HL-60 (cell line): ENCODE data around the gene ABHD16B.

Experiments used
- DNase-seq, 2 experiments: peaks; one replicate each; pipeline ENCODE4 v3.0.0-alpha.2; 2010 to 2020; ENCODE audit warnings: low read depth in 1 of 2, low spot score in 1 of 2
- H3K27ac ChIP-seq: fragments of 250-450 bp; sonication (Bioruptor Pico); replicated peaks from 2 replicates; pipeline ENCODE4 v1.5.1; 2020; ENCODE audit warnings: mild to moderate bottlenecking, moderate library complexity
- H3K27me3 ChIP-seq: fragments of 250-450 bp; sonication (Bioruptor Pico); 2 replicates; pipeline ENCODE4 v1.5.1; 2021; ENCODE audit warnings: mild to moderate bottlenecking, moderate library complexity; ENCODE audit not compliant: insufficient read depth, poor library complexity, severe bottlenecking
- H3K4me3 ChIP-seq: replicated peaks from 2 replicates; pipeline ENCODE4 v1.5.1; 2011; ENCODE audit warnings: mild to moderate bottlenecking, control low read depth, low read length; ENCODE audit not compliant: insufficient read depth
- GABPA ChIP-seq: IDR thresholded peaks from 2 replicates; pipeline ENCODE4 v1.6.1; 2012; ENCODE audit warnings: low read depth
- POLR2AphosphoS5 ChIP-seq: IDR thresholded peaks from 2 replicates; pipeline ENCODE4 v1.6.1; 2012; ENCODE audit warnings: low read depth
- REST ChIP-seq: IDR thresholded peaks from 2 replicates; pipeline ENCODE4 v1.6.1; 2012; ENCODE audit warnings: low read depth; ENCODE audit not compliant: insufficient replicate concordance
- SPI1 ChIP-seq: IDR thresholded peaks from 2 replicates; pipeline ENCODE4 v1.6.1; 2012; ENCODE audit warnings: low read depth, mild to moderate bottlenecking, borderline replicate concordance
- TF ChIP-seq, protein P1 (sequence below): IDR thresholded peaks from one replicate; pipeline ENCODE4 v1.5.1; 2011; ENCODE audit warnings: low read length, control low read depth, inconsistent platforms; ENCODE audit not compliant: insufficient read depth

Gene ABHD16B

DNA sequence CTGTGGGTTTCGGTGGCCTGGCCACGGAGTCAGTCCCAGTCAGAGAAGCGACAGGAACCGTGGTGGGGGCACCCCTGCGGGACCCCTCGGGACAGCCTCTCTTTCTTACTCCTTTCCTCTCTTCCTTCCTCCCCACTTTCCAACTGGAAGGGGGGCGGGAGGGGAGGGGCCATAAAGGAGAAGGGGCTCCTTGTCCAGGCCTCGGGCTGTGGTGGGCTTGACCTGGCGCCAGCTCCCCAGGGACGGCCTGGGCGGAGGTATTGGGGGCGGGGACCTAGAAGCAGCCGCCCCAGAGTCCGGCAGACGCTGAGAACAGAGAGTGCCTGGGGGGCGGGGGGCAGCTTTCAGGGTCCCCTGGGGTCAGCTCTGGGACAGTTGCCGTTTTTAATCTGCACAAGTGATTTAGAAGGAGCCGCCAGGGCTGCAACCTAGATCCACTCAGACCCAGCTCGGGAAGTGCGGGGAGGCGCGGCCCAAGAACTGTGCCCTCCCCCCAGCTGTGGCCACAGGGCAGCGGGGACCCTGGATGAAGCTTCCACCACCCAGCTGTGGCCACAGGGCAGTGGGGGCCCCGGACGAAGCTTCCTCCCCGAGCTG lies 6.4 kb upstream of the ABHD16B start:
- TF ChIP-seq, protein P1, sequence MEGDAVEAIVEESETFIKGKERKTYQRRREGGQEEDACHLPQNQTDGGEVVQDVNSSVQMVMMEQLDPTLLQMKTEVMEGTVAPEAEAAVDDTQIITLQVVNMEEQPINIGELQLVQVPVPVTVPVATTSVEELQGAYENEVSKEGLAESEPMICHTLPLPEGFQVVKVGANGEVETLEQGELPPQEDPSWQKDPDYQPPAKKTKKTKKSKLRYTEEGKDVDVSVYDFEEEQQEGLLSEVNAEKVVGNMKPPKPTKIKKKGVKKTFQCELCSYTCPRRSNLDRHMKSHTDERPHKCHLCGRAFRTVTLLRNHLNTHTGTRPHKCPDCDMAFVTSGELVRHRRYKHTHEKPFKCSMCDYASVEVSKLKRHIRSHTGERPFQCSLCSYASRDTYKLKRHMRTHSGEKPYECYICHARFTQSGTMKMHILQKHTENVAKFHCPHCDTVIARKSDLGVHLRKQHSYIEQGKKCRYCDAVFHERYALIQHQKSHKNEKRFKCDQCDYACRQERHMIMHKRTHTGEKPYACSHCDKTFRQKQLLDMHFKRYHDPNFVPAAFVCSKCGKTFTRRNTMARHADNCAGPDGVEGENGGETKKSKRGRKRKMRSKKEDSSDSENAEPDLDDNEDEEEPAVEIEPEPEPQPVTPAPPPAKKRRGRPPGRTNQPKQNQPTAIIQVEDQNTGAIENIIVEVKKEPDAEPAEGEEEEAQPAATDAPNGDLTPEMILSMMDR: no peak
- TF ChIP-seq SPI1 (no peak), REST (no peak), POLR2AphosphoS5 (no peak), GABPA (no peak)
- Histone ChIP-seq H3K27ac (no peak overlapping the region), H3K4me3 (no peak overlapping the region), H3K27me3 (no peaks in the 10 kb centered on the region)
- DNase-seq: no peak

- TF ChIP-seq SPI1 (no peak), REST (no peak), GABPA (no peak), POLR2AphosphoS5 (no peak)
- TF ChIP-seq, protein P1: no peak
- DNase-seq: no peak
- Histone ChIP-seq H3K27me3 (no peaks in the 10 kb centered on the region), H3K4me3 (no peak overlapping the region), H3K27ac (no peak overlapping the region)
Measured at GRCh38 chr20:63855363-63856097, 5.8 kb upstream of the ABHD16B start.

GRCh38 chr20:63856098-63856511 lies 5.2 kb upstream of the ABHD16B start:
- H3K27ac ChIP-seq: no peak overlapping the region

More at GRCh38 chr20:63856098-63856511, 5.2 kb upstream of the ABHD16B start:
- Histone ChIP-seq H3K4me3 (no peak overlapping the region), H3K27me3 (no peaks in the 10 kb centered on the region)
- TF ChIP-seq GABPA (no peak), REST (no peak), POLR2AphosphoS5 (no peak), SPI1 (no peak)
- TF ChIP-seq, protein P1: no peak
- DNase-seq: no peak
